ENCODE results near the gene MPO.

DNA sequence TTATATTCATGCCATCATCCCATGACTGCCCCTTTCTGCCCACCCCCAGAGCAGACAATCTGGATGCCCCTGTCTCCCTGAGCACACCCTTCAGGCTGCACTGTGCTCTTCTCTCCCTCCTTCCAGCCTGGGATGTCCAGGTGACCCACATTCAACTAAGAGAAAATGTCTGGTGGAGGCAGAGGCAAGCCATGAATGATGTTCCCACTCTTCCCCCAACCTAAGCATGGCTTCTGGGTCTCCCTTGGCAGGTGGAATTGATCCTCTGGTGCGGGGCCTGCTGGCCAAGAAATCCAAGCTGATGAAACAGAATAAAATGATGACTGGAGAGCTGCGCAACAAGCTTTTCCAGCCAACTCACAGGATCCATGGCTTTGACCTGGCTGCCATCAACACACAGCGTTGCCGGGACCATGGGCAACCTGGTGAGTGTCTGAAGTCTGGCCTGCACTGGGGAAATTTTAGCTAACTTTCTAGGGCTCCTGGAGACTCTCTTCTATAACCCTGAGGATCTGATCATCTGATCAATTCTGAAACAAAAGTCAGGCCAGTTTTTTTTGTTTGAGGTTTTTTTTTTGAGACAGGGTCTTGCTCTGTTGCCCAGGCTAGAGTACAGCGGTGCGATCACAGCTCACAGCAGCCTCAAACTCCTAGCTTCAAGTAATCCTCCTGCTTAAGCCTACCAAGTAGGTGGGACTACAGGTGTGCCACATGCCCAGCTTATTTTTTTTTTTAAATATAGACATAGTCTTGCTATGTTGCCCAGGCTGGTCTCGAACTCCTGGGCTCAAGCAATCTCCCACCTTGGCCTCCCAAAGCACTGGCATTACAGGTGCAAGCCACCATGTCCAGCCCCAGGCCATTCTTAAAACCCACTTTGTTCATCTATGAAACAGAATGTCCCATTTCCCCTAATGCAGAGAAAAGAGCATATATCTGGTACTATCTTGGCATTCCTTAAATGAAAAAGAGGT is 14.5 kb downstream of the MPO start:
- TF ChIP-seq CTCF (IDR thresholded peaks at IDR 0.05), result no peak
- no peak for TF ChIP-seq POLR2A (IDR thresholded peaks at IDR 0.05)
